NB4 (cell line): ENCODE measurements around the gene STIM1.

Experiments used
- TF ChIP-seq, protein P1 (sequence below): IDR thresholded peaks from one replicate; pipeline ENCODE4 v1.5.1; 2012; ENCODE audit warnings: low read depth, low read length
- TF ChIP-seq, protein P2 (sequence below): IDR thresholded peaks from 2 replicates; pipeline ENCODE4 v1.6.1; 2011; ENCODE audit warnings: low read depth, low read length

DNA sequence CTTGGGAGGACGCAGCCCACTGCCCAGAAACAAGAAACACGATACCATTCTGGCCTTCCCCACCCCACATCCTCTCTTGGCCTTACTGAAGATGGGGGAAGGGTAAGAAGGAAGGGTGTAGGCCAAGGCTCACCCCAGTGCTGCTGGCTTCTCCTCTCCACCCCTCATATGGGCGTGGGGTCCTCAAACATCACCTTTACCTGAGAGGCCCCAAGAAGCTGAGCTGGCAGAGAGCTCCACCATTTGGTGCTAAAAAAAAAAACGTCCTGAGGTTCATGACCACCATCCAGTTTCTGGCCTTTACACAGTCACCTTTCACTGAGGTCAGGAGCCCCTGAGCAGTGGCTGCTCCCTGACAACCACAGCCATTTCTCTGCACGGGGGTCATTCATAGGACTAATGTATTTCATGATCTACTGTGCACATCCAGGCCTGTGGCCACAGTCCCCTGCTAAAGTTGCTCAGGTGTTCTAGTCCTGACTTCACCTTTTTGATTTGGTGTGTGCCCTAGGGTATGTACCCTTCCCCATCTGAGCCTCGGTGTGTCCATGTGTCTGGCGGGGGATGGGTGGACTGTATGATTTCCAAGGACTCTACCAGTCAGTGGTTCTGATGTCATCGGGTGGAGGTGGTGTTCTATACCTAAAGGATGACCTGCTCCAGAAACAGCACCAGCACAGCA is 29.9 kb upstream of the STIM1 start:
- TF ChIP-seq, protein P1, sequence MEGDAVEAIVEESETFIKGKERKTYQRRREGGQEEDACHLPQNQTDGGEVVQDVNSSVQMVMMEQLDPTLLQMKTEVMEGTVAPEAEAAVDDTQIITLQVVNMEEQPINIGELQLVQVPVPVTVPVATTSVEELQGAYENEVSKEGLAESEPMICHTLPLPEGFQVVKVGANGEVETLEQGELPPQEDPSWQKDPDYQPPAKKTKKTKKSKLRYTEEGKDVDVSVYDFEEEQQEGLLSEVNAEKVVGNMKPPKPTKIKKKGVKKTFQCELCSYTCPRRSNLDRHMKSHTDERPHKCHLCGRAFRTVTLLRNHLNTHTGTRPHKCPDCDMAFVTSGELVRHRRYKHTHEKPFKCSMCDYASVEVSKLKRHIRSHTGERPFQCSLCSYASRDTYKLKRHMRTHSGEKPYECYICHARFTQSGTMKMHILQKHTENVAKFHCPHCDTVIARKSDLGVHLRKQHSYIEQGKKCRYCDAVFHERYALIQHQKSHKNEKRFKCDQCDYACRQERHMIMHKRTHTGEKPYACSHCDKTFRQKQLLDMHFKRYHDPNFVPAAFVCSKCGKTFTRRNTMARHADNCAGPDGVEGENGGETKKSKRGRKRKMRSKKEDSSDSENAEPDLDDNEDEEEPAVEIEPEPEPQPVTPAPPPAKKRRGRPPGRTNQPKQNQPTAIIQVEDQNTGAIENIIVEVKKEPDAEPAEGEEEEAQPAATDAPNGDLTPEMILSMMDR, result no peak
- TF ChIP-seq, protein P2, sequence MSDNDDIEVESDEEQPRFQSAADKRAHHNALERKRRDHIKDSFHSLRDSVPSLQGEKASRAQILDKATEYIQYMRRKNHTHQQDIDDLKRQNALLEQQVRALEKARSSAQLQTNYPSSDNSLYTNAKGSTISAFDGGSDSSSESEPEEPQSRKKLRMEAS, result no peak
